Measurements from ENCODE around the gene MOB3B.
"Not testable (repeated sequence)": the region's sequence is repeated elsewhere in the genome, so short reads cannot be mapped to it uniquely, and the experiment has no call there.

MOB3B gene

GRCh38 chr9:27473111-27473529, 56.5 kb downstream of the MOB3B start:
- no peak for DNase-seq

- no peak for DNase-seq
Measured at GRCh38 chr9:27472195-27472594, 57.4 kb downstream of the MOB3B start.

GRCh38 chr9:27471789-27472188, 57.8 kb downstream of the MOB3B start:
- DNase-seq: no peak

GRCh38 chr9:27471366-27471765, 58.2 kb downstream of the MOB3B start:
- DNase-seq: no peak

- no peak for DNase-seq
Measured at GRCh38 chr9:27470291-27470856, 59.2 kb downstream of the MOB3B start.

- no peak for DNase-seq
Measured at GRCh38 chr9:27469550-27469949, 60.1 kb downstream of the MOB3B start.

- DNase-seq: no peak
Measured at GRCh38 chr9:27468462-27469110, 61.0 kb downstream of the MOB3B start.

GRCh38 chr9:27468000-27468399, 61.6 kb downstream of the MOB3B start:
- no peak for DNase-seq

GRCh38 chr9:27467486-27467885, 62.1 kb downstream of the MOB3B start:
- no peak for DNase-seq

GRCh38 chr9:27466516-27466915, 63.1 kb downstream of the MOB3B start:
- not testable (repeated sequence) for DNase-seq

- not testable (repeated sequence) for DNase-seq
Measured at GRCh38 chr9:27464950-27465349, 64.7 kb downstream of the MOB3B start.

- no peak for DNase-seq
Measured at GRCh38 chr9:27462846-27463245, 66.8 kb downstream of the MOB3B start.

- DNase-seq: no peak
Measured at GRCh38 chr9:27462434-27462833, 67.2 kb downstream of the MOB3B start.

- no peak for DNase-seq
Measured at GRCh38 chr9:27460226-27461023, 69.2 kb downstream of the MOB3B start.

GRCh38 chr9:27457445-27457844, 72.2 kb downstream of the MOB3B start:
- DNase-seq: peak; percentile 2

- no peak for DNase-seq
Measured at GRCh38 chr9:27453860-27454553, 75.6 kb downstream of the MOB3B start.

- DNase-seq: no peak
Measured at GRCh38 chr9:27451207-27451797, 78.3 kb downstream of the MOB3B start.

GRCh38 chr9:27450752-27451151, 78.9 kb downstream of the MOB3B start:
- no peak for DNase-seq

- DNase-seq: not testable (repeated sequence)
Measured at GRCh38 chr9:27448356-27448755, 81.3 kb downstream of the MOB3B start.

- no peak for DNase-seq
Measured at GRCh38 chr9:27447031-27447683, 82.5 kb downstream of the MOB3B start.

GRCh38 chr9:27445688-27446087, 83.9 kb downstream of the MOB3B start:
- no peak for DNase-seq

GRCh38 chr9:27445057-27445595, 84.5 kb downstream of the MOB3B start:
- no peak for DNase-seq
